Activated T-cell treated with anti-CD3 and anti-CD28 coated beads for 1 hour (primary cell): ENCODE measurements around the gene LOXL3.
A peak's percentile ranks its signal among the peaks of the same experiment; 100 is the strongest.
"Not testable (repeated sequence)": the region's sequence is repeated elsewhere in the genome, so short reads cannot be mapped to it uniquely, and the experiment has no call there.

ENCODE experiments used
- DNase-seq: peaks from one replicate; pipeline ENCODE4 v3.0.0-alpha.2; 2020; ENCODE audit warnings: low read depth

LOXL3 gene

DNA sequence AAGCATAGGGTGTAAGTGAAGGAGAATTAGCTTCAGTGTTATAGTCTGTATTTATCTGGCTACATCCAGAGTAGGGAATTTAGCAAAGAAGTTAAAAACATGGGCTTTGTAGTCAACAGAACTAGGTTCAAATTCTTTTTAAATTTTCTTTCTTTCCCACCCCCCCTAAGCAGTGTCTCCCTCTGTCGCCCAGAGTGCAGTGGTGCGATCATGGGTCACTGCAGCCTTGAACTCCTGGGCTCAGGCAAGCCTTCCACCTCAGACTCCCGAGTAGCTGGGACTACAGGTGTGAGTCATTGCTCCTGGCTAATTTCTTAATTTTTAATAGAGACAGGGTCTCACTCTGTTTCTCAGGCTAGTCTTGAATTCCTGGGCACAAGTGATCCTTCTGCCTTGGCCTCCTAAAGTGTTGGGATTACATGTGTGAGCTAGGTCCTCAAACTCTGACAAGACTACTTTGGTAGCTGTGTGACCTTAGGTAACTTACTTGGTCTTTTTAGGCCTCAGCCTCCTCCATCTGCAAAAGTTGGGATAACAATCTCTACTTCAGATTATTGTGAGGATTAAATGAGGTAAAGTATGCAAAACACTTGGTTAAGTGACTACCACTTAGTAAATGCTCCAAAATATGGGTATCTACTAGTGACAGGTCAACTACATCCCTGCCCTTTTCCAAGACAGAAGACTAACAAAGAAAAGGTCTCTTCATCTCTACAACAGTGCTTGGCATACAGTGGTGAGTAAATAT lies 18.6 kb upstream of the LOXL3 start:
- DNase-seq, result no peak

GRCh38 chr2:74571058-74571457 lies 17.3 kb upstream of the LOXL3 start:
- DNase-seq, result no peak

- DNase-seq, result no peak
Observed at GRCh38 chr2:74569686-74570085, 15.9 kb upstream of the LOXL3 start.

DNA sequence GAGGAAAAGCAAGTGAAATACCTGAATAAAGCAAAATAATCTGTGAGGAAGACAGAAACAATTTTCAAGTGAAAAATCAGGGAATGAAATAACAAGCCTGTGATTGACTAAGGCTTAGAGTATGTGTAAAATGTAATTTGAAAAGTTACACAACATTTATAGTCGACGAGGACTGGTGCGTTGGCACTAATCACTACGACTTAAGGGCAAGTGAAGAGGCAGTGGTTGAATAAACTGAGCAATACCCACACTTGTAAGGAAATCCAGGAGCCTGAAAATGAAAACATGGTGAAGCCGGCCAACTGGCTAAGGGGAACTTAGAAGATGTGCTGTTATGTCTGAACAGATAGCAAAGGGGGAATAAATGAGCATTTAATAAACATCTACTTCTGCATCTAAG lies 14.1 kb upstream of the LOXL3 start:
- DNase-seq, result no peak

DNA sequence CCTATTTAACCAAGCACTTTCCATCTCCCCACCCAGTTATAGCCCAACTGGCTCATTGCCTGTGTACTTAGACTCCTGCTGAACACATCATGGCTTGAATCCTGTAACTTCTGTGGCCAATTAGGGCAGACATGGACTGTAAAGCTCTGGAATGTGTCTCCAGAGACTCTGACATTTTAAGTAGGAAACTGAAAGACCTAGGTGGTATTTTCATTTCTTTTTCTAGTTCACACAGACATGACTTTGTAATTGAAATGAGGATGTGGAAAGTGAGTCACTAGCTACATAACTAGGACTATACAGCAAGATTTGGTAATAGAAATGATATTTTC lies 13.0 kb upstream of the LOXL3 start:
- no peak for DNase-seq

GRCh38 chr2:74566076-74566753 lies 12.5 kb upstream of the LOXL3 start:
- DNase-seq, result no peak

GRCh38 chr2:74564222-74564621 lies 10.5 kb upstream of the LOXL3 start:
- DNase-seq, result no peak

GRCh38 chr2:74562126-74562775 lies 8.5 kb upstream of the LOXL3 start:
- DNase-seq, result no peak

DNA sequence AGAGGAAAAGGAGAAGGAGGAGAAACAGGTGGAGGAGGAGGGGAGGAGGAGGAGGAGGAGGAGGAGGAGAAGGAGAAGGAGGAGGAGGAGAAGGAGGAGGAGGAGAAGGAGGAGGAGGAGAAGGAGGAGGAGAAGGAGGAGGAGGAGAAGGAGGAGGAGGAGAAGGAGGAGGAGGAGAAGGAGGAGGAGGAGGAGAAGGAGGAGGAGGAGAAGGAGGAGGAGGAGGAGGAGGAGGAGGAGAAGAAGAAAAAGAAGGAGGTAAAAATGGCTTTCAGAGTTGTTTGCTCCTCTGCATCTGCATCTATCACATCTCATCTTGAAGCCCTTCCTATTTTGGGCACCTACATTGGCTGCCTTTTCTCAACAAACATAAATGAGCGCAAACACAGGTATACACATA lies 7.3 kb upstream of the LOXL3 start:
- DNase-seq, result not testable (repeated sequence)

- DNase-seq, result no peak
Observed at GRCh38 chr2:74560591-74560990, 6.8 kb upstream of the LOXL3 start.

GRCh38 chr2:74559912-74560311 lies 6.2 kb upstream of the LOXL3 start:
- DNase-seq, result no peak

- DNase-seq, result no peak
Observed at GRCh38 chr2:74558284-74559230, 4.8 kb upstream of the LOXL3 start.

DNA sequence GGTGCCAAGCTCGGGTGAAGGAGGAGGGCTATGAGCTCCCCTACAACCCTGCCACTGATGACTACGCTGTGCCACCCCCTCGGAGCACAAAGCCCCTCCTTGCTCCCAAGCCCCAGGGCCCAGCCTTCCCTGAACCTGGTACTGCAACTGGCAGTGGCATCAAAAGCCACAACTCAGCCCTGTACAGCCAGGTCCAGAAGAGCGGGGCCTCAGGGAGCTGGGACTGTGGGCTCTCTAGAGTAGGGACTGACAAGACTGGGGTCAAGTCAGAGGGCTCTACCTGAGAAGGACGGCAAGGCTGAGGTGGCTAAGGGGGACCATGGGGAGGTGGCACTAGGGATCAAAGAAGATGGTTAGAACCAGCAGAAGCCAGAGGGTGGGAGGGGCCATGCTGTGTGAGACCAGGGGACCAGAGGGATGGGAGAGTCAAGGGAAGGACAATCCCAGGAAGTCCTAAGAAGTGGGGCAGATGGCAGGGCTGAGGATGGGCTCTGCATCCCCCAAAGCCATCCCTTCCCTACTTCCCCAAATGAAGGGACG lies 3.2 kb upstream of the LOXL3 start:
- no peak for DNase-seq

- no peak for DNase-seq
Observed at GRCh38 chr2:74556159-74556558, 2.4 kb upstream of the LOXL3 start.

GRCh38 chr2:74555610-74556103 lies 1.9 kb upstream of the LOXL3 start:
- DNase-seq, result no peak

- DNase-seq, result peak; percentile 28
Observed at GRCh38 chr2:74554820-74555531, 1.2 kb upstream of the LOXL3 start.

- no peak for DNase-seq
Observed at GRCh38 chr2:74552914-74553811, 579 bp downstream of the LOXL3 start.

DNA sequence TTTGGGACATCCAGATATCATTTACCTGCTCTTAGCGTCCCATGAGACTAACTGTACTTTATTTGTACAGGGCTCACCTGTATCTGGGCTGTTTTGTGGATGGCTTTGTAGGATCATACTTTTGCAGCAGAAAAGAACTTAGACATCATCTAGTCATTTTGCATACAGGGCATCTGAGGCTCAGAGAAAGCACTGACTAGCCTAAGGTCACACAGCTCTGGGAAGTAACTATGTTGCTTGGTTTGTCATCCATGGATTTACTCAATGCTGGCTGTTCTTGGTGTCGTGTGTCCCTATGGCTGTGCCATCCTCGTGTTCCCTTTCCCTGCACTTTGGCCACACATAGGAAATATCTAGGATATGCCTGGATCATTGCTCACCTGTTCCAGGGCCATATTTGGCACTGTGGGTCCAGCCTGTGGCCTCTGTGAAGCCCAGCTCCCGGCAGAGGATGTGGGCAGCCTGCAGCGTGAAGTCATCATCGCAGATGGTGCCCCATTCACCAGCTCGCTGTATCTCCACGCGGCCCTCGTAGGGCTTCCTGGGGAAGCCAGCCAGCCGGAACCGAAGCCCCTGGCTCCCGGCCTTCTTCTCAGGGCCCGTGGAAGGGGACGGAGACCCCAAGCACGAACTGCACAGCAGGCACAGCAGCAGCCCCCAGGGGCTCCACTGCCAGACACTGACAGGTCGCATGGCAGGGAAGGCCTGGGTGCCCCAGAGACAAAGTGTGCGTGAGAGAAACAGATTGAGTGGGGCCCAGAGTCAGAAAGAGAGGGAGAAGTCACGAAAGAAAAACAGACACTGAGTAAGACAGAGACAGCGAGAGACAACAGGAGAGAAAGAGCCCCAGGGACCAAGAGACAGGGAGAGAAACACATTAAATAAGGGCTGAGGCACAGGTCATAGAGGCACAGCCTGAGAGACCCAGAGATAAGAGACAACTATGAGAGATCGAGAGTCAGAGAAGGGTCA lies 1.5 kb downstream of the LOXL3 start:
- DNase-seq, result no peak

- no peak for DNase-seq
Observed at GRCh38 chr2:74551530-74551929, 2.2 kb downstream of the LOXL3 start.
